HL-60 (cell line): ENCODE results near the gene IGSF22.

Source experiments
- GABPA ChIP-seq: IDR thresholded peaks from 2 replicates; pipeline ENCODE4 v1.6.1; 2012; ENCODE audit warnings: low read depth
- POLR2AphosphoS5 ChIP-seq: IDR thresholded peaks from 2 replicates; pipeline ENCODE4 v1.6.1; 2012; ENCODE audit warnings: low read depth
- REST ChIP-seq: IDR thresholded peaks from 2 replicates; pipeline ENCODE4 v1.6.1; 2012; ENCODE audit warnings: low read depth; ENCODE audit not compliant: insufficient replicate concordance
- TF ChIP-seq, protein P1 (sequence below): IDR thresholded peaks from one replicate; pipeline ENCODE4 v1.5.1; 2011; ENCODE audit warnings: low read length, control low read depth, inconsistent platforms; ENCODE audit not compliant: insufficient read depth

GRCh38 chr11:18736590-18737148 lies 10.7 kb upstream of the IGSF22 start:
- TF ChIP-seq, protein P1, sequence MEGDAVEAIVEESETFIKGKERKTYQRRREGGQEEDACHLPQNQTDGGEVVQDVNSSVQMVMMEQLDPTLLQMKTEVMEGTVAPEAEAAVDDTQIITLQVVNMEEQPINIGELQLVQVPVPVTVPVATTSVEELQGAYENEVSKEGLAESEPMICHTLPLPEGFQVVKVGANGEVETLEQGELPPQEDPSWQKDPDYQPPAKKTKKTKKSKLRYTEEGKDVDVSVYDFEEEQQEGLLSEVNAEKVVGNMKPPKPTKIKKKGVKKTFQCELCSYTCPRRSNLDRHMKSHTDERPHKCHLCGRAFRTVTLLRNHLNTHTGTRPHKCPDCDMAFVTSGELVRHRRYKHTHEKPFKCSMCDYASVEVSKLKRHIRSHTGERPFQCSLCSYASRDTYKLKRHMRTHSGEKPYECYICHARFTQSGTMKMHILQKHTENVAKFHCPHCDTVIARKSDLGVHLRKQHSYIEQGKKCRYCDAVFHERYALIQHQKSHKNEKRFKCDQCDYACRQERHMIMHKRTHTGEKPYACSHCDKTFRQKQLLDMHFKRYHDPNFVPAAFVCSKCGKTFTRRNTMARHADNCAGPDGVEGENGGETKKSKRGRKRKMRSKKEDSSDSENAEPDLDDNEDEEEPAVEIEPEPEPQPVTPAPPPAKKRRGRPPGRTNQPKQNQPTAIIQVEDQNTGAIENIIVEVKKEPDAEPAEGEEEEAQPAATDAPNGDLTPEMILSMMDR, result no peak
- no peak for TF ChIP-seq POLR2AphosphoS5
- no peak for TF ChIP-seq REST
- no peak for TF ChIP-seq GABPA
